Epithelial cell of proximal tubule (primary cell): Measurements from ENCODE around the gene COA5. TPM values are rescaled to one million over a fixed set of nuclear protein-coding genes. Genes with fewer than 3 reads are reported as not detected.

Experiments used
- DNase-seq: peaks from one replicate; pipeline ENCODE4 v3.0.0-alpha.2; 2011; ENCODE audit warnings: low read depth
- H3K4me3 ChIP-seq: 2 replicates; pipeline ENCODE4 v1.5.1; 2011; ENCODE audit warnings: low read depth, mild to moderate bottlenecking, low read length
- CTCF ChIP-seq: conservative IDR thresholded peaks from 2 replicates; pipeline ENCODE4 v1.5.1; 2012; ENCODE audit warnings: low read depth, mild to moderate bottlenecking, low read length
- total RNA-seq: library from RNA; depleted of rRNA; stranded (reverse); fragments of >200 nt; gene quantifications from 2 replicates; pipeline ENCODE4 v1.2.3, GENCODE V29; 2015

The COA5 gene
- total RNA-seq, 1 donor from 2014 or later, result 9.3 TPM

- H3K4me3 ChIP-seq, result no peak overlapping the region
- no peak for DNase-seq
- TF ChIP-seq CTCF, result no peak
These were observed 15.3 kb upstream of the COA5 start for GRCh38 chr2:98623657-98624056.

- no peak for DNase-seq
- no peak overlapping the region for H3K4me3 ChIP-seq
- no peak for TF ChIP-seq CTCF
These were observed 8.8 kb upstream of the COA5 start for GRCh38 chr2:98617149-98617548.

GRCh38 chr2:98615481-98615880 is 7.2 kb upstream of the COA5 start:
- peak; percentile 24 for TF ChIP-seq CTCF
- DNase-seq, result no peak
- no peak overlapping the region for H3K4me3 ChIP-seq

GRCh38 chr2:98614024-98614739 is 5.9 kb upstream of the COA5 start:
- H3K4me3 ChIP-seq, result no peak overlapping the region
- no peak for DNase-seq
- no peak for TF ChIP-seq CTCF

- no peak for TF ChIP-seq CTCF
- H3K4me3 ChIP-seq, result peak overlapping the region; percentile 89
- peak; percentile 6 for DNase-seq
These were observed 771 bp upstream of the COA5 start for GRCh38 chr2:98608962-98609604.

GRCh38 chr2:98607741-98608115 is 584 bp downstream of the COA5 start:
- H3K4me3 ChIP-seq, result peak overlapping the region; percentile 89
- TF ChIP-seq CTCF, result no peak
- DNase-seq, result peak; percentile 30

- no peak for DNase-seq
- TF ChIP-seq CTCF, result no peak
- H3K4me3 ChIP-seq, result peak overlapping the region; percentile 89
These were observed 1.2 kb downstream of the COA5 start for GRCh38 chr2:98607104-98607503.
